Neuronal stem cell (in vitro differentiated cells): ENCODE results near the gene UQCRC2.

Source experiments
- DNase-seq: peaks from one replicate; pipeline ENCODE4 v3.0.0-alpha.2; 2013; ENCODE audit warnings: low spot score
- H2AFZ ChIP-seq: one replicate; pipeline ENCODE4 v1.6.1; 2013; ENCODE audit warnings: mild to moderate bottlenecking, low read length, inconsistent platforms
- H2AK5ac ChIP-seq: 2 replicates; pipeline ENCODE4 v1.6.1; 2013; ENCODE audit warnings: low read depth, mild to moderate bottlenecking, inconsistent platforms, low read length, moderate library complexity, mixed read lengths
- H2BK120ac ChIP-seq: 2 replicates; pipeline ENCODE4 v1.6.1; 2013; ENCODE audit warnings: low read depth, mild to moderate bottlenecking, inconsistent platforms, low read length, moderate library complexity, mixed read lengths
- H2BK12ac ChIP-seq: one replicate; pipeline ENCODE4 v1.6.1; 2013; ENCODE audit warnings: low read length, inconsistent platforms
- H2BK15ac ChIP-seq: 2 replicates; pipeline ENCODE4 v1.6.1; 2013; ENCODE audit warnings: mild to moderate bottlenecking, low read length, inconsistent platforms, mixed read lengths
- H2BK5ac ChIP-seq: one replicate; pipeline ENCODE4 v1.6.1; 2013; ENCODE audit warnings: inconsistent platforms, mild to moderate bottlenecking, low read length, moderate library complexity
- H3K14ac ChIP-seq: one replicate; pipeline ENCODE4 v1.6.1; 2013; ENCODE audit warnings: low read length, inconsistent platforms
- H3K18ac ChIP-seq: 2 replicates; pipeline ENCODE4 v1.6.1; 2013; ENCODE audit warnings: low read length, inconsistent platforms
- H3K23ac ChIP-seq: 2 replicates; pipeline ENCODE4 v1.6.1; 2013; ENCODE audit warnings: low read depth, mild to moderate bottlenecking, mixed read lengths, low read length, inconsistent platforms; ENCODE audit not compliant: poor library complexity
- H3K27ac ChIP-seq: replicated peaks from 3 replicates; pipeline ENCODE4 v1.5.1; 2013; ENCODE audit warnings: low read length, inconsistent platforms
- H3K27me3 ChIP-seq, 3 experiments: 2 replicates each; pipeline ENCODE4 v1.6.1; 2013; ENCODE audit warnings: low read length in 3 of 3, mild to moderate bottlenecking in 2 of 3, inconsistent platforms in 1 of 3, low read depth in 1 of 3, mixed read lengths in 1 of 3, moderate library complexity in 1 of 3; ENCODE audit not compliant: control insufficient read depth in 3 of 3, insufficient read depth in 3 of 3
- H3K36me3 ChIP-seq, 2 donors: replicated peaks in 1 of 2; 2 replicates each; pipeline ENCODE4 v1.6.1; 2013; ENCODE audit warnings: low read length in 2 of 2; ENCODE audit not compliant: control insufficient read depth in 2 of 2, insufficient read depth in 2 of 2
- H3K4ac ChIP-seq: 2 replicates; pipeline ENCODE4 v1.6.1; 2013; ENCODE audit warnings: inconsistent platforms, mild to moderate bottlenecking, low read length, moderate library complexity
- H3K4me1 ChIP-seq, 2 donors: 1 replicate in 1 of 2; 2 replicates in 1 of 2; pipeline ENCODE4 v1.6.1; 2013; ENCODE audit warnings: low read length in 2 of 2, low read depth in 1 of 2; ENCODE audit not compliant: control insufficient read depth in 2 of 2, insufficient read depth in 1 of 2
- H3K4me2 ChIP-seq: one replicate; pipeline ENCODE4 v1.6.1; 2013; ENCODE audit warnings: mild to moderate bottlenecking, low read length, inconsistent platforms; ENCODE audit not compliant: insufficient read depth, poor library complexity, severe bottlenecking
- H3K4me3 ChIP-seq, 2 donors: 2 replicates each; pipeline ENCODE4 v1.5.1; 2013; ENCODE audit warnings: low read length in 2 of 2, mild to moderate bottlenecking in 2 of 2, inconsistent platforms in 1 of 2, moderate library complexity in 1 of 2
- H3K79me1 ChIP-seq: one replicate; pipeline ENCODE4 v1.6.1; 2013; ENCODE audit warnings: low read depth, mild to moderate bottlenecking, inconsistent platforms, low read length, moderate library complexity
- H3K9ac ChIP-seq: one replicate; pipeline ENCODE4 v1.6.1; 2013; ENCODE audit warnings: mild to moderate bottlenecking, low read depth, low read length, inconsistent platforms; ENCODE audit not compliant: poor library complexity
- H3K9me3 ChIP-seq, 2 donors: replicated peaks in 1 of 2; 2 replicates each; pipeline versions ENCODE3 to v1.6.1; 2013; ENCODE audit warnings: low read length in 2 of 2, mild to moderate bottlenecking in 2 of 2, inconsistent platforms in 1 of 2, low read depth in 1 of 2, mixed read lengths in 1 of 2, moderate library complexity in 1 of 2; ENCODE audit not compliant: control insufficient read depth in 2 of 2, insufficient read depth in 1 of 2
- H4K8ac ChIP-seq: one replicate; pipeline ENCODE4 v1.6.1; 2013; ENCODE audit warnings: low read depth, mild to moderate bottlenecking, inconsistent platforms, low read length, moderate library complexity
- H4K91ac ChIP-seq: one replicate; pipeline ENCODE4 v1.6.1; 2013; ENCODE audit warnings: low read length, low read depth, mild to moderate bottlenecking, inconsistent platforms; ENCODE audit not compliant: poor library complexity
- WGBS, 2 donors: extraction: QIAGEN DNeasy Blood & Tissue Kit; methylation state at CpG; one replicate each; pipeline ENCODE4 v1.1.7; 2013; ENCODE audit warnings: missing lambda C conversion rate in 2 of 2, mixed read lengths in 1 of 2; ENCODE audit not compliant: insufficient read length in 2 of 2, insufficient replicate concordance in 1 of 2; ENCODE audit errors: extremely low coverage in 2 of 2; 5-methylcytosine and 5-hydroxymethylcytosine counted together

Gene UQCRC2

DNA sequence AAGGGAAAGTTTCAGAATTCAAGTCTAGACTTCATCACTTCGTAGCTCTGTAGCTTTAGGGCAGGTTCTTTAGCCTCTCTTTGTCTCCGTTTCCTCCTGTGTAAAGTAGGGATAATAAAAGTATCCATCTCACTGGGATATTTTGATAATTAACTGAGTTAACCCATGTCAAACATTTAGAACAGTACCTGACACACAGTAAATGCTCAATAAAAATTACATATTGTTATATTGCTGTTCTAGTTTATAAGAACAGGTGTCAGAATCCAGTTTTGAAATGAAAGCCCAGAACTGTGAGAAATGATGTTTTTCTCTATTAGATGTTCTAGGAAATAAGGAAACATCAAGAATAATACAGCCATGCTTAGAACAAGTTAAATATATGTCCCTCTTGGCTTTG is 59.1 kb downstream of the UQCRC2 start:
- DNase-seq = no peak
- Histone ChIP-seq H3K4ac (no peak overlapping the region), H3K18ac (no peak overlapping the region), H3K27me3 (no peaks in the 10 kb centered on the region), H2BK120ac (no peak overlapping the region), H4K8ac (no peak overlapping the region), H4K91ac (no peak overlapping the region), H3K14ac (no peak overlapping the region), H2AFZ (no peak overlapping the region), H3K23ac (no peak overlapping the region), H3K79me1 (peaks cover 2% of the 10 kb centered on the region), H2AK5ac (no peak overlapping the region), H2BK15ac (no peak overlapping the region), H3K36me3 (no peaks in the 10 kb centered on the region), H3K4me2 (no peak overlapping the region), H3K27ac (no peak overlapping the region), H2BK12ac (no peak overlapping the region), H3K9ac (no peak overlapping the region), H3K4me3 (no peak overlapping the region), H2BK5ac (no peak overlapping the region), H3K4me1 (no peaks in the 10 kb centered on the region), H3K9me3 (no peaks in the 10 kb centered on the region)
- no CpG with 5 or more reads among the region's 2 CpGs for WGBS, 2 donors

DNA sequence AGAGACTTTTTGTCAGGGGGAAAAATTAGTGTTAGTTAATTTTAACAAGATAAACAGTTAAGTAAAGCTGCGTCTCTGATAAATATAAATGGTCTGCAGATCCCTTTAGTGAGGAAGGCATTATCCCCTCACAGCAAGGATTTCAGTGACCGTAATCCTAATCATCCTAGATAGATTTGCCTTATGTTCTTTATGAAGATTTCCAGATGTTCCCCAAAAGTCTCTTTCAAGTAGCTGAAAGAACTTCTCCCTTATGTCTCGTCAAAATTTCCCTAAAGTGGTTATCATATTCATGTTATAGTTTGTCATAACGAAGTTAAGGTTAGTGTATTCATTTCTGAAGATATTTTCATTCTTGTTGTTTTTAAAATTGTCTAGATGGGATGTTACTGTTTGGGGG is 60.3 kb downstream of the UQCRC2 start:
- H3K36me3 ChIP-seq = no peaks in the 10 kb centered on the region
- H4K91ac ChIP-seq = no peak overlapping the region
- no peak overlapping the region for H2BK12ac ChIP-seq
- H4K8ac ChIP-seq = no peak overlapping the region
- H3K4me1 ChIP-seq = no peaks in the 10 kb centered on the region
- no peak for DNase-seq
- no peak overlapping the region for H3K14ac ChIP-seq
- H3K4me2 ChIP-seq = no peak overlapping the region
- no peaks in the 10 kb centered on the region for H3K27me3 ChIP-seq
- H3K18ac ChIP-seq = no peak overlapping the region
- no peak overlapping the region for H2BK15ac ChIP-seq
- no peak overlapping the region for H3K4ac ChIP-seq
- H3K23ac ChIP-seq = no peak overlapping the region
- H2AK5ac ChIP-seq = no peak overlapping the region
- no CpG with 5 or more reads among the region's 4 CpGs for WGBS, 2 donors
- H3K9me3 ChIP-seq = no peaks in the 10 kb centered on the region
- no peak overlapping the region for H2AFZ ChIP-seq
- no peak overlapping the region for H3K4me3 ChIP-seq
- H2BK5ac ChIP-seq = no peak overlapping the region
- no peaks in the 10 kb centered on the region for H3K79me1 ChIP-seq
- H2BK120ac ChIP-seq = no peak overlapping the region
- no peak overlapping the region for H3K27ac ChIP-seq
- no peak overlapping the region for H3K9ac ChIP-seq

DNA sequence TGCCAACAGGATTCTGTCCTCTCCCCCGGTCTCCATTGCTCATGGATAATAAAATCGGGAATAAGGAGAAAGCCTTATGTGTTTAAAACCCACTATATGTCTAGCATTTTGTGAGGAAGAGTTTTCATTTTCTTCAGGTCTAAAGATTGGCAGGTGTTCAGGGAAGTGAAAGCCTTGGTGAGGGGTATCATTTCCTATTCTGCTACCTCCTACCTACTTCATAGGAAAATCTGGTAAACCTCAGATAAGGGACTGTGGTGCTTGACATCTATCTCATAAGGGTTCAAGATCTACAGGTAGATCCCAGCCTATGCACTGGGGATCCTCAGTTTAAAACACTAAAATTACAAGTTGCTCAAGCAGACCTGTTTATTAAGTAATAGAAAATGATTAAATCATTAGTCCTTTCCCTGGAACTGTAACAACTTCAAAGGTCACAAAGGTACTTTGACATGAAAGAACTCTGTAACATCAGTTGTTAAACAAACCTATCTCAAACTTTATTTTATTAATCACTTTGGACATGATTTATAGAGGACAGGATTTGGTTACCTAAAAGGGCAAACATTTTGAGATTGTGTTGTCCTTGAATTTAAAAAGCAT is 61.2 kb downstream of the UQCRC2 start:
- DNase-seq = no peak
- H3K36me3 ChIP-seq = no peaks in the 10 kb centered on the region
- H2AFZ ChIP-seq = no peak overlapping the region
- H2BK12ac ChIP-seq = no peak overlapping the region
- no peaks in the 10 kb centered on the region for H3K27me3 ChIP-seq
- no peak overlapping the region for H3K4ac ChIP-seq
- H2BK15ac ChIP-seq = no peak overlapping the region
- H3K79me1 ChIP-seq = no peaks in the 10 kb centered on the region
- no peaks in the 10 kb centered on the region for H3K9me3 ChIP-seq
- WGBS, 2 donors = no CpG with 5 or more reads among the region's 2 CpGs
- H2AK5ac ChIP-seq = no peak overlapping the region
- no peak overlapping the region for H3K14ac ChIP-seq
- no peak overlapping the region for H3K4me2 ChIP-seq
- no peak overlapping the region for H2BK5ac ChIP-seq
- H3K23ac ChIP-seq = no peak overlapping the region
- H4K91ac ChIP-seq = no peak overlapping the region
- H3K4me3 ChIP-seq = no peak overlapping the region
- H2BK120ac ChIP-seq = no peak overlapping the region
- no peak overlapping the region for H3K18ac ChIP-seq
- no peak overlapping the region for H3K27ac ChIP-seq
- no peak overlapping the region for H4K8ac ChIP-seq
- H3K4me1 ChIP-seq = no peaks in the 10 kb centered on the region
- no peak overlapping the region for H3K9ac ChIP-seq

DNA sequence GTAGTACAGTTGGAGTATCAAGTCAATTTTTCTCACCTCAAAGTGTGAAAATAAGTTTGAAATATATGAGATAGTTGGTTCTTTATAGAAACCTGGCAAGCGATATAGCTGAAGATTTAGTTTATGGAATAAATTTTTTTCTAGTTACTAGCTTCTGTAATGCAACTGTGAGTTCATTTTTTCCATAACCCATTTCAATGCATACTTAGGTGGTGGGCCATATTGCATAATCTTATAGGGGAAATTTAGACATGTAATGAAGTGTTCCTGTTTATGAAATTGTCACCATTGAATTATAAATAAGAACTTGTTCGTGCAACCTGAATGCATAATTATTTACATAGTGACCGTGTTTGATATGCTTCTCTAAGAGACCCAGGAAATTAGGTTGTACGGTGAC is 63.8 kb downstream of the UQCRC2 start:
- Histone ChIP-seq H3K4me1 (no peaks in the 10 kb centered on the region), H3K4me2 (no peak overlapping the region), H3K27ac (no peak overlapping the region), H3K27me3 (no peaks in the 10 kb centered on the region), H3K9me3 (no peaks in the 10 kb centered on the region), H3K4ac (no peak overlapping the region), H2BK12ac (no peak overlapping the region), H3K36me3 (no peaks in the 10 kb centered on the region), H3K4me3 (no peak overlapping the region), H3K79me1 (peaks cover 3% of the 10 kb centered on the region), H3K14ac (no peak overlapping the region), H3K23ac (no peak overlapping the region), H2BK15ac (no peak overlapping the region), H2AK5ac (no peak overlapping the region), H4K8ac (no peak overlapping the region), H3K9ac (no peak overlapping the region), H2BK120ac (no peak overlapping the region), H4K91ac (no peak overlapping the region), H2BK5ac (no peak overlapping the region), H2AFZ (no peak overlapping the region), H3K18ac (no peak overlapping the region)
- WGBS, 2 donors = no CpG with 5 or more reads among the region's 4 CpGs
- DNase-seq = no peak
